ENCODE measurements around the gene TNRC18.

Gene TNRC18

GRCh38 chr7:5433181-5433580 is 9.5 kb upstream of the TNRC18 start:
- FAIRE-seq = no peak
- TF ChIP-seq CTCF (IDR thresholded peaks at IDR 0.05; ENCODE audit: insufficient read depth, missing control alignments) = no peak

GRCh38 chr7:5432691-5433090 is 9.1 kb upstream of the TNRC18 start:
- DNase-seq (ENCODE audit: insufficient read length, low spot score) = no peak
- TF ChIP-seq CTCF (IDR thresholded peaks at IDR 0.05; ENCODE audit: insufficient read depth, missing control alignments) = no peak
- FAIRE-seq = no peak

More at GRCh38 chr7:5433181-5433580, 9.5 kb upstream of the TNRC18 start:
- DNase-seq (ENCODE audit: insufficient read length, low spot score) = no peak

DNA sequence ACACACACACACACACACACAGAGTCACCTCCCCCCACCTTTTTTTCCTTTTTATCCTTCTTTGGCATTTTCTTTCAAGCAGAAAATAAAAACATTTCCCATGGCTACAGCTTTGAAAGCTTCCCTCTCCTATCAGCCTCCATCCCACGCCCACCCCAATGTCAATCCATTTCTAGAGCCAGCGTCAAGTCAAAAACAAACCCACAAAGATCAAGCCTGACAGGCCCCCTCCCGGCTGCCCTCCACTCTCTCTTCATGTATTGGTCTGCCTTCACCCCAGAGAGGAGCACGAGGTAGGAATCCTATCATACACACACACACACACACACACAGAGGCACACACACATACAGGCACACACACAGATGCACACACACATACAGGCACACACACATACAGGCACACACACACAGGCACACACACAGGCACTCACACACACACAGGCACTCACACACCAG is 8.0 kb upstream of the TNRC18 start:
- no peak for TF ChIP-seq CTCF (IDR thresholded peaks at IDR 0.05; ENCODE audit: insufficient read depth, missing control alignments)
- no peak for DNase-seq (ENCODE audit: insufficient read length, low spot score)
- no peak for FAIRE-seq

DNA sequence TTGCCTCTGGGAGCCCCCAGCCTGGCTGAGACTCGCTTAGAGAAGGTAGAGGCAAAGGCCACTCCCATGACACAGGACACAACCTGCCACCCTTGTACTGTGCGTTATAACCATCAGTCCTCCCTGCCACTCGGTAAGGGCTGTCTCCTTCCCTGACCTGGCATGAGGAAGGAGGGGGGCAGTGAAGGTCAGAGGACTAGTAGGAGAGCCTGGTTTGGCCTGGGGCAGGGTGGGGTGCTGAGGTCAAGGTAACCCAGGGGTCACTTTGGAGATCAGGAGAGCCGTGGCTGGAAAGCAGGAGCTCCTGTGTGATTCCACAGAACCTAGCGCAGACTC is 6.9 kb upstream of the TNRC18 start:
- no peak for TF ChIP-seq CTCF (IDR thresholded peaks at IDR 0.05; ENCODE audit: insufficient read depth, missing control alignments)
- DNase-seq (ENCODE audit: insufficient read length, low spot score) (no peak), FAIRE-seq (no peak)

DNA sequence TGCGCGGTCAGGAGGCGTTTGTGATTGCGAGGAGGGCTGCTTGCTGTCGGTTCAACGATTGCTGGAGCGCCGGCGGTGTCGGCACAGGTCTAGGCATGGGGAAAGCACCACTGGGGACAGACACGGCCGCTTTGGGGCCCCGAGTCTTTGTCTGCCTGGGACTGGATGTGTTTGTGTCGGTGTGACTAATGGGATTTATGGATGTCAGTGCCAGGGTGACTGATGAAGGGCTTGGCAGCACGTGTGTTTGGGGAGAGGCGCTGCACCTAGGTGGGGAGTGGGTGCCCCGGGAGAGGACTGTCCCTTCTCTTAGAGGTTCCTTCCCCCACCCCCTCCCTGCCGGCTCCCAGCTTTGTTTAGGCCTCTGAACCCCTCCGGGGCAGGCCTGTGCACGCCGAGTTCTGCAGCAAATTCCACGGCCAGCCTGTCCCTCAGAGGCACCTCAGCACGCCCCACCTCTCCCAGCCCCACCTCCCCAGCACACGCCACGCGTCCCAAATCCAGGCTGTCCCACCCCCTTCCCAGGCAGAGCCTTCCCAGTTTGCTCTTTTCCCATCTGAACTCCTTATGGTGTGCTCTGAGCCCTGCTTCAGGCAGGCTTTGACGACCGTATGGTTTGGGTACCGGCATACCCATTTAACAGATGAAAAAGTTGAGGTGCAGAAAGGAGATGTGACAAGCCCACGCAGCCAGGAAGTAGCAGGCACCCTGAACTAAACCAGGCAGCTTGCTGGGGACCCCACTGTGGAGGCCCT is 6.4 kb upstream of the TNRC18 start:
- FAIRE-seq (no peak), DNase-seq (ENCODE audit: insufficient read length, low spot score) (no peak)
- no peak for TF ChIP-seq CTCF (IDR thresholded peaks at IDR 0.05; ENCODE audit: insufficient read depth, missing control alignments)

GRCh38 chr7:5429253-5429856 is 5.7 kb upstream of the TNRC18 start:
- DNase-seq (ENCODE audit: insufficient read length, low spot score) (no peak), FAIRE-seq (no peak)
- TF ChIP-seq CTCF (IDR thresholded peaks at IDR 0.05; ENCODE audit: insufficient read depth, missing control alignments) = no peak
